Pancreas (tissue), 10 donors: Measurements from ENCODE around the gene CST6. TPM values are rescaled to one million over a fixed set of nuclear protein-coding genes. Genes with fewer than 3 reads are reported as not detected.

Source experiments
- ATAC-seq, 4 donors: fragments of 200-7000 bp; cut with Tn5 transposase; one replicate each; pipeline versions ENCODE4 v1.8.0 to v1.9.1; 2020; ENCODE audit warnings: mild to moderate bottlenecking in 4 of 4, moderate library complexity in 4 of 4
- DNase-seq, 6 donors: peaks; one replicate each; pipeline ENCODE4 v3.0.0-alpha.2; 2020
- FAIRE-seq: peaks from 2 replicates; lab custom pipeline; 2012; peaks lifted over from hg19 to GRCh38; lab: Jason Lieb, UNC
- H3K27ac ChIP-seq, 4 donors: fragments of 200-600 bp; sonication (generic); 1 replicate in 3 of 4; 2 replicates in 1 of 4; pipeline versions ENCODE4 v1.5.0 to v1.8.0; 2020
- H3K27me3 ChIP-seq, 4 donors: fragments of 200-600 bp; one replicate each; pipeline ENCODE4 v1.8.0; 2021
- H3K36me3 ChIP-seq, 3 donors: fragments of 200-600 bp; sonication (generic) in 1 of 3; one replicate each; pipeline versions ENCODE4 v1.5.0 to v1.8.0; 2020 to 2021
- H3K4me1 ChIP-seq, 3 donors: fragments of 200-600 bp; one replicate each; pipeline ENCODE4 v1.8.0; 2021
- H3K4me3 ChIP-seq, 4 donors: fragments of 200-600 bp; sonication (generic) in 2 of 4; one replicate each; pipeline versions ENCODE4 v1.5.0 to v1.8.0; 2020 to 2021
- H3K9me3 ChIP-seq, 4 donors: fragments of 200-600 bp; one replicate each; pipeline ENCODE4 v1.8.0; 2021
- WGBS, 2 donors: extraction: QIAGEN DNeasy Blood & Tissue Kit; methylation state at CpG; one replicate each; pipeline ENCODE4 v1.1.7; 2013; 5-methylcytosine and 5-hydroxymethylcytosine counted together
- intact Hi-C, 3 donors: fragments of 100-400 bp; cut with DNase I; formaldehyde crosslinking; loops; one replicate each; pipeline versions ENCODE4 v1.11.1 to v1.14.2; 2022
- polyA plus RNA-seq, 2 donors: library from polyadenylated mRNA; stranded (reverse); fragments of 200-250 nt; gene quantifications; one replicate each; pipeline ENCODE4 v1.2.3, GENCODE V29; 2013
- total RNA-seq, 6 donors: library from RNA; stranded (reverse); fragmentation: NEBNext Ultra II Directional in 4 of 6; extraction: Animal tissue kit (Norgen Biotek cat#: 25700) in 4 of 6; gene quantifications; one replicate each; pipeline versions ENCODE4 v1.2.1 to v1.2.4, GENCODE V29; 2021 to 2023
- TF ChIP-seq, protein P1 (sequence below), 4 donors: fragments of 200-600 bp; sonication (generic) in 3 of 4; IDR thresholded peaks; one replicate each; pipeline versions ENCODE4 v1.5.0 to v1.8.0; 2021; ENCODE audit warnings: antibody characterized with exemption in 4 of 4
- donor health status: healthy with polysubstance abuse.
- donor health status: DM: no; HTN: no; CAD: no; lungs with moderate emphysema.
- donor health status: DM: no; HTN: no; CAD: no.
- donor health status: control.
- donor health status: control.
- donor health status: Bipolar disorder and iron deficiency.
- donor health status: DM: yes; HTN: yes; CAD: no.
- donor health status: DM: no; HTN: no; CAD: no.
- donor health status: DM: no; HTN: no; CAD: no.
- donor health status: DM: yes; HTN: yes; CAD: no.

CST6 gene
- total and polyA plus RNA-seq, 8 donors, result 0.22 to 0.94 (median 0.72) TPM; not detected in 4

DNA sequence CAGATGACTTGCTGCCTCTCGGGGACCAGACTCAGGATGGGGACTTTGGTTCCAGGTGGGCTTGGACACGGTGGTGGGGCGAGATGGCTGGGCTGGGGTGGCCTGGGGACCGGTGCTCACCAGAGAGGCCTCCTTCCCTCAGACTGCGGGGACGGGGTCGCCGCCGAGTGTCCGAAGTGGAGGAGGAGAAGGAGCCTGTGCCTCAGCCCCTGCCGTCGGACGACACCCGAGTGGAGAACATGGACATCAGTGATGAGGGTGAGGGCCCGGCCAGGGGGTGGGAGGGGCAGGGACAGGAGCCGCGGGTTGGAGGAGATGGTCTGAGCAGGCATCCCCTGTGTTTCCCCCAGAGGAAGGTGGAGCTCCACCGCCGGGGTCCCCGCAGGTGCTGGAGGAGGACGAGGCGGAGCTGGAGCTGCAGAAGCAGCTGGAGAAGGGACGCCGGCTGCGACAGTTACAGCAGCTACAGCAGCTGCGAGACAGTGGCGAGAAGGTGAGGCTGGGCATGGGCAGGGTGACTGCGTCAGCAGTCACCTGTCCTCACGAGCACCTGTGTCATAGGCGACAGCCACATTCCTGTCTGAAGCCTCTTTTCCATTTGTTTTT lies 44.4 kb upstream of the CST6 start:
- intact Hi-C loops, result no loop called here
- no peak for FAIRE-seq

DNA sequence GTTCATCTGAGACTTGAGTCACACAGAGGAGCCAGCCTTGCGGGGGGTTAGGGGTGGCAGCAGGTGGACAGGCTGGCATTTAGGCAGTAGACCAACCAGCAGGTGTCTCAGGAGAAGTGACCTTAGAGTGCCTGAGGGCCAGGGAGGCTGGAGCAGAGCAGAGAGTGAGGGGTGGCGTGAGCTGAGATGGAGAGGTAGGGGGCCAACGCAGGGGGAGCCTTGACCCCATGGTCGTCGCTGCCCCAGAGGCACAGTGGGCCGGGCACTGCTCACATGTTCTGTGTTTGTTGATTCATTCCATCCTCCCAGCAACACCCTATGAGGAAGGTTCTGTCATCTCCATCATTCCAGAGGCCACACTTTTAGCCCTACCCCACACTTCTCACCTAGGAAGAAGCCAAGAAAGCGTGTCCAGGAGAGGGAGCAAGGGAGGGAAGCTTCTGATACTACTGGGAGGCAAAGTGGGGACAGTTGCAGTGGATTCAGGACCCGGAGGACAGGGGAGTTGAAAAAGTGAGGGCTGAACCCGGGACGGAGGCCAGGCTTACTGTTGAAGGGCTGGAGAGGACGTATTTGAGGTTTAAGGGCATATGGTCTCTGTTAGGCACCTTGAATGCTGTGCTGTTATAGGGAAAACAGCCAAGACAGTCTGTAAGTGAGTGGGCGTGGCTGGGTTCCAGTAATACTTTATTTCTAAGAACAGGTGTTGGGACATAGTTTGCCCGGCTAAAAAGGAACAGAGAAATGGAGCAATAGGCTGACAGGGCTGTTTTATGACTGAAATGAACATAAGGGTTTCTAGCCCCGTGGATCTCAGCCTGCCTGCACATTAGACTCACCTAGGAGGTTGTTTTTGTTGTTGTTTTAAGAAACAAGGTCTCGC lies 43.0 kb upstream of the CST6 start:
- H3K9me3 ChIP-seq, result no peaks in the 10 kb centered on the region
- peaks cover 0 to 2% (median 0%) of the 10 kb centered on the region in 3 donors for H3K4me1 ChIP-seq
- H3K36me3 ChIP-seq, result peaks cover 5 to 41% (median 40%) of the 10 kb centered on the region in 3 donors
- no peaks in the 10 kb centered on the region for H3K27me3 ChIP-seq
- no peak for ATAC-seq
- DNase-seq, result no peak
- intact Hi-C loops, result no loop called here
- TF ChIP-seq, protein P1, sequence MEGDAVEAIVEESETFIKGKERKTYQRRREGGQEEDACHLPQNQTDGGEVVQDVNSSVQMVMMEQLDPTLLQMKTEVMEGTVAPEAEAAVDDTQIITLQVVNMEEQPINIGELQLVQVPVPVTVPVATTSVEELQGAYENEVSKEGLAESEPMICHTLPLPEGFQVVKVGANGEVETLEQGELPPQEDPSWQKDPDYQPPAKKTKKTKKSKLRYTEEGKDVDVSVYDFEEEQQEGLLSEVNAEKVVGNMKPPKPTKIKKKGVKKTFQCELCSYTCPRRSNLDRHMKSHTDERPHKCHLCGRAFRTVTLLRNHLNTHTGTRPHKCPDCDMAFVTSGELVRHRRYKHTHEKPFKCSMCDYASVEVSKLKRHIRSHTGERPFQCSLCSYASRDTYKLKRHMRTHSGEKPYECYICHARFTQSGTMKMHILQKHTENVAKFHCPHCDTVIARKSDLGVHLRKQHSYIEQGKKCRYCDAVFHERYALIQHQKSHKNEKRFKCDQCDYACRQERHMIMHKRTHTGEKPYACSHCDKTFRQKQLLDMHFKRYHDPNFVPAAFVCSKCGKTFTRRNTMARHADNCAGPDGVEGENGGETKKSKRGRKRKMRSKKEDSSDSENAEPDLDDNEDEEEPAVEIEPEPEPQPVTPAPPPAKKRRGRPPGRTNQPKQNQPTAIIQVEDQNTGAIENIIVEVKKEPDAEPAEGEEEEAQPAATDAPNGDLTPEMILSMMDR (IDR thresholded peaks at IDR 0.05), result no peak
- 86 to 89% methylated on average over 15 of the region's 15 CpGs for WGBS, 2 donors
- H3K4me3 ChIP-seq, result no peak overlapping the region
- no peak for FAIRE-seq
- H3K27ac ChIP-seq, result no peak overlapping the region

More for the DNA sequence above, 44.4 kb upstream of the CST6 start:
- WGBS, 2 donors, result 92 to 94% methylated on average over 30 of the region's 30 CpGs
- Histone ChIP-seq H3K4me3 (no peak overlapping the region), H3K27ac (no peak overlapping the region), H3K9me3 (no peaks in the 10 kb centered on the region), H3K27me3 (no peaks in the 10 kb centered on the region), H3K4me1 (peaks cover 7 to 16% (median 13%) of the 10 kb centered on the region in 3 donors), H3K36me3 (peaks cover 5 to 41% (median 36%) of the 10 kb centered on the region in 3 donors)
- peak in 1 of 6 donors; percentile 70 for DNase-seq
- TF ChIP-seq, protein P1 (IDR thresholded peaks at IDR 0.05), result no peak
- no peak for ATAC-seq

DNA sequence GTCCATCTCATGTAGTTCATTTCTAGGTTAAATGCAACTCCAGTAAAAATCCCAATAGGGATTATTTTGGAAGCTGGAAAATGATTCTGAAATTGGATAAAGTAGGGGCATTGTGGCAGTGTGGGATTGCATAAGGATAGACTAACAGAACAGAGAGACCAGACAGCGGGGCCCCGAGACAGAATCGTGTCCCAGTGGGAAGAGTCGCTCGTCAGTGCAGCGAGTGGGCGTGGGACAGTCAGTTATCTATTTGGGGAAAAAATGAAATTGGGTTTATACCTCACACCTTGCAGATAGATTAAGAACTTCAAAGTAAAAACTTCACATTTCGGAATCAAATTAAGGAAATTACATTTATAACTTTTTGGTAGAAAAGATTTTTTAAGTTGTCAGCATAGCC lies 39.7 kb upstream of the CST6 start:
- peaks cover 0 to 18% (median 16%) of the 10 kb centered on the region in 3 donors for H3K36me3 ChIP-seq

DNA sequence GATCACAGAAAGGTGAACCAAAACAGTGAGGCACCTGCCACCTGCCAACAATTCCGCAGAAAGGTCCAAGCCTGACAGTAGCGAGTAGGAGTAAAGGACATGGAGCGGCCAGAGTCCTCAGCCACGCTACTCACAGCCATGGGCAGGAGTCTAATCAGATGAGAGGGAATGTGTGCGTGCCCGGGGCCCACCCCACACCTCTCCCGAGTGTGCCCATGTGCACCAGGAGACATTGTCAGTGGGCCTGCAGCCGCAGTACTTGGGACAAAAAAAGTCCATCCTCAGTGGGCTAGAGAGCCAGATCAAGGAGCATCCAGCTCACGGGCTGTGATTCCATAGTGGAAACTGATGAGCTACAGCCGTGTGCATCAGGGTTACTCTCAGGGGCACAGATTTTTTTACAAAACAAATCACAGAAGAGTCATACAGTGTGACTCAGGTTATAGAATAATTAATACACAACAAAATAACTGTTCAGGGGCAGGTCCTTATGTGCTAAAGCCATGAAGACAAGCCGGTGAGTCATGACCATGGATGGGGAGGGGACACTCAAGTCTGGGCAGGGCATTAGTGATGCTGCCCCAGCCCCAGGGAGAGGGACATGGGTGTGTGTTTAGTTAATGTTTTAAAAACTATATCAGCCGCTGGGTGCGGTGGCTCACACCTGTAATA lies 38.2 kb upstream of the CST6 start:
- peaks cover 4 to 24% (median 19%) of the 10 kb centered on the region in 3 donors for H3K36me3 ChIP-seq
- H3K4me1 ChIP-seq, result no peaks in the 10 kb centered on the region
- DNase-seq (no peak), FAIRE-seq (no peak), ATAC-seq (no peak)
- no peak overlapping the region for H3K27ac ChIP-seq
- TF ChIP-seq, protein P1 (IDR thresholded peaks at IDR 0.05), result no peak
- intact Hi-C loops, result no loop called here
- no peaks in the 10 kb centered on the region for H3K27me3 ChIP-seq
- H3K4me3 ChIP-seq, result no peak overlapping the region
- H3K9me3 ChIP-seq, result no peaks in the 10 kb centered on the region
- 93 to 96% methylated on average over 13 of the region's 13 CpGs for WGBS, 2 donors

More for the DNA sequence above, 39.7 kb upstream of the CST6 start:
- H3K4me1 ChIP-seq, result no peaks in the 10 kb centered on the region
- H3K9me3 ChIP-seq, result no peaks in the 10 kb centered on the region
- no peak for FAIRE-seq
- TF ChIP-seq, protein P1 (IDR thresholded peaks at IDR 0.05), result no peak
- no peak for ATAC-seq
- no peak overlapping the region for H3K27ac ChIP-seq
- intact Hi-C loops, result no loop called here
- H3K27me3 ChIP-seq, result no peaks in the 10 kb centered on the region
- DNase-seq, result no peak
- WGBS, 2 donors, result 95 to 97% methylated on average over 8 of the region's 8 CpGs
- H3K4me3 ChIP-seq, result no peak overlapping the region
